Measurements from ENCODE around the gene CCNY.

Gene CCNY

GRCh38 chr10:35569836-35570235 is 233.5 kb downstream of the CCNY start:
- DNase-seq: no peak

GRCh38 chr10:35570397-35570796 is 234.1 kb downstream of the CCNY start:
- DNase-seq: no peak

GRCh38 chr10:35572583-35572982 is 236.3 kb downstream of the CCNY start:
- no peak for DNase-seq

GRCh38 chr10:35573796-35574195 is 237.5 kb downstream of the CCNY start:
- DNase-seq: no peak

GRCh38 chr10:35574924-35575352 is 238.6 kb downstream of the CCNY start:
- no peak for DNase-seq

- no peak for DNase-seq
Measured at GRCh38 chr10:35575640-35576039, 239.3 kb downstream of the CCNY start.

GRCh38 chr10:35576730-35577129 is 240.4 kb downstream of the CCNY start:
- DNase-seq: no peak

- no peak for DNase-seq
Measured at GRCh38 chr10:35577926-35578617, 241.8 kb downstream of the CCNY start.

GRCh38 chr10:35578618-35578956 is 242.3 kb downstream of the CCNY start:
- no peak for DNase-seq

- DNase-seq: no peak
Measured at GRCh38 chr10:35579116-35579515, 242.8 kb downstream of the CCNY start.

GRCh38 chr10:35579726-35580422 is 243.6 kb downstream of the CCNY start:
- DNase-seq: no peak

GRCh38 chr10:35580423-35580770 is 244.1 kb downstream of the CCNY start:
- no peak for DNase-seq

GRCh38 chr10:35581655-35582054 is 245.3 kb downstream of the CCNY start:
- DNase-seq: no peak

- no peak for DNase-seq
Measured at GRCh38 chr10:35584946-35585345, 248.6 kb downstream of the CCNY start.

- DNase-seq: no peak
Measured at GRCh38 chr10:35585356-35585755, 249.0 kb downstream of the CCNY start.

- DNase-seq: no peak
Measured at GRCh38 chr10:35585903-35586535, 249.7 kb downstream of the CCNY start.

- no peak for DNase-seq
Measured at GRCh38 chr10:35588836-35589235, 252.5 kb downstream of the CCNY start.

GRCh38 chr10:35592441-35592840 is 256.1 kb downstream of the CCNY start:
- DNase-seq: no peak

GRCh38 chr10:35594115-35595079 is 258.1 kb downstream of the CCNY start:
- no peak for DNase-seq

GRCh38 chr10:35595106-35595505 is 258.8 kb downstream of the CCNY start:
- no peak for DNase-seq

- no peak for DNase-seq
Measured at GRCh38 chr10:35598379-35598778, 262.1 kb downstream of the CCNY start.

GRCh38 chr10:35600193-35600592 is 263.9 kb downstream of the CCNY start:
- DNase-seq: no peak

- DNase-seq: no peak
Measured at GRCh38 chr10:35605191-35605590, 268.9 kb downstream of the CCNY start, which contains the start of gene GJD4. TSS of gene GJD4 (plus strand) at chr10:35605341. CDS start at chr10:35605568, 227 bp downstream.

Data from NCI-H187 treated with DMSO at 0.1 percent for 48 hours (cell line).